ENCODE data around the gene ATXN7. TPM values are rescaled to one million over a fixed set of nuclear protein-coding genes. Genes with fewer than 3 reads are reported as not detected.
A peak's percentile ranks its signal among the peaks of the same experiment; 100 is the strongest.

ATXN7 gene
- polyA plus RNA-seq, 1 donor from 2014 or later, result 6.7 TPM

- H3K4me3 ChIP-seq (ENCODE audit: low read length), result no peak overlapping the region
- no peak overlapping the region for H3K27ac ChIP-seq (ENCODE audit: low read length)
- no peak for TF ChIP-seq REST (IDR thresholded peaks at IDR 0.05; ENCODE audit: borderline replicate concordance)
- no peak for TF ChIP-seq EZH2 (IDR thresholded peaks at IDR 0.05; ENCODE audit: borderline replicate concordance, insufficient read depth, low read length, poor library complexity, severe bottlenecking)
- no peak for TF ChIP-seq TAF1 (IDR thresholded peaks at IDR 0.05; ENCODE audit: low read depth)
- TF ChIP-seq POLR2AphosphoS5 (IDR thresholded peaks at IDR 0.05), result no peak
- no peak for TF ChIP-seq EP300 (conservative IDR thresholded peaks at IDR 0.05; ENCODE audit: poor library complexity, severe bottlenecking)
- TF ChIP-seq CTCF (IDR thresholded peaks at IDR 0.05; ENCODE audit: poor library complexity, severe bottlenecking), result peak; percentile 86
- peak; percentile 93 for TF ChIP-seq SMC3 (conservative IDR thresholded peaks at IDR 0.05; ENCODE audit: poor library complexity)
- no peak for TF ChIP-seq MXI1 (conservative IDR thresholded peaks at IDR 0.05; ENCODE audit: poor library complexity, severe bottlenecking)
- peak; percentile 84 for TF ChIP-seq RAD21 (conservative IDR thresholded peaks at IDR 0.05)
- H3K4me2 ChIP-seq (ENCODE audit: low read length), result no peak overlapping the region
- no peak overlapping the region for H2AFZ ChIP-seq (ENCODE audit: low read depth, low read length)
- no peaks in the 10 kb centered on the region for H3K79me2 ChIP-seq (replicated peaks; ENCODE audit: insufficient read depth, low read length)
- H4K20me1 ChIP-seq (ENCODE audit: insufficient read depth), result no peaks in the 10 kb centered on the region
- H3K27me3 ChIP-seq (ENCODE audit: insufficient read depth, low read depth, low read length), result no peaks in the 10 kb centered on the region
- no peaks in the 10 kb centered on the region for H3K9me2 ChIP-seq (ENCODE audit: insufficient read depth, low read length)
- H3K9me3 ChIP-seq (ENCODE audit: low read length), result no peaks in the 10 kb centered on the region
- no peaks in the 10 kb centered on the region for H3F3A ChIP-seq (ENCODE audit: insufficient read depth, low read length, poor library complexity, severe bottlenecking)
- H3K36me3 ChIP-seq (ENCODE audit: insufficient read depth, low read length), result peaks cover under 1% of the 10 kb centered on the region
- no peak overlapping the region for H3K9ac ChIP-seq (ENCODE audit: low read length)
Measured at GRCh38 chr3:63993653-63994079, 130.0 kb downstream of the ATXN7 start.

- Histone ChIP-seq H3K9me3 (ENCODE audit: low read length) (no peaks in the 10 kb centered on the region), H3K4me3 (ENCODE audit: low read length) (no peak overlapping the region), H3K4me2 (ENCODE audit: low read length) (no peak overlapping the region), H3K36me3 (ENCODE audit: insufficient read depth, low read length) (peaks cover 10% of the 10 kb centered on the region), H3K9me2 (ENCODE audit: insufficient read depth, low read length) (no peaks in the 10 kb centered on the region), H3F3A (ENCODE audit: insufficient read depth, low read length, poor library complexity, severe bottlenecking) (no peaks in the 10 kb centered on the region), H3K27me3 (ENCODE audit: insufficient read depth, low read depth, low read length) (no peaks in the 10 kb centered on the region), H3K79me2 (replicated peaks; ENCODE audit: insufficient read depth, low read length) (no peaks in the 10 kb centered on the region), H3K27ac (ENCODE audit: low read length) (no peak overlapping the region), H3K9ac (ENCODE audit: low read length) (no peak overlapping the region), H2AFZ (ENCODE audit: low read depth, low read length) (no peak overlapping the region), H4K20me1 (ENCODE audit: insufficient read depth) (no peaks in the 10 kb centered on the region)
- TF ChIP-seq EP300 (conservative IDR thresholded peaks at IDR 0.05; ENCODE audit: poor library complexity, severe bottlenecking), result no peak
- no peak for TF ChIP-seq MXI1 (conservative IDR thresholded peaks at IDR 0.05; ENCODE audit: poor library complexity, severe bottlenecking)
- no peak for TF ChIP-seq EZH2 (IDR thresholded peaks at IDR 0.05; ENCODE audit: borderline replicate concordance, insufficient read depth, low read length, poor library complexity, severe bottlenecking)
- TF ChIP-seq REST (IDR thresholded peaks at IDR 0.05; ENCODE audit: borderline replicate concordance), result no peak
- TF ChIP-seq CTCF (IDR thresholded peaks at IDR 0.05; ENCODE audit: poor library complexity, severe bottlenecking), result no peak
- TF ChIP-seq POLR2AphosphoS5 (IDR thresholded peaks at IDR 0.05), result no peak
- TF ChIP-seq TAF1 (IDR thresholded peaks at IDR 0.05; ENCODE audit: low read depth), result no peak
Measured at GRCh38 chr3:63995086-63995485, 131.4 kb downstream of the ATXN7 start.
